MV-4-11 (cell line): Measurements from ENCODE around the gene LMOD1.

Experiments used
- DNase-seq: peaks from one replicate; lab custom pipeline; 2025; lab: John Stamatoyannopoulos, UW

The LMOD1 gene

DNA sequence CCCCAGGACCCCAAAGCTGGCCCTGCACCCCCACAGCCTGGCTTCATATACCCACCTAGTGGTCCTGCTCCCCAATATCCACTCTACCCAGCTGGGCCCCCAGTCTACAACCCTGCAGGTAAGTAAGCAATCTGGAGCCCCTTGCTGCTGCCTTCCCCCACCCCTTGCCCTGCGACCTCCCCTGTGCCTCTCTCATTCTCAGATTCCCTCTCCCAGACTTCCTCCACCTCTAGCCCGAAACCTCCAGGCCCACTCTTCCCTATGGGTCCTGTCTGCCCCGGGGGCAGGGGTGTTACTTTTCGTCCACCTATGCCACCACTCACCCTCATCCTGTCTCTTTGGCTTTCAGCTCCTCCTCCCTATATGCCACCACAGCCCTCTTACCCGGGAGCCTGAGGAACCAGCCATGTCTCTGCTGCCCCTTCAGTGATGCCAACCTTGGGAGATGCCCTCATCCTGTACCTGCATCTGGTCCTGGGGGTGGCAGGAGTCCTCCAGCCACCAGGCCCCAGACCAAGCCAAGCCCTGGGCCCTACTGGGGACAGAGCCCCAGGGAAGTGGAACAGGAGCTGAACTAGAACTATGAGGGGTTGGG is 54.8 kb downstream of the LMOD1 start:
- DNase-seq = no peak

DNA sequence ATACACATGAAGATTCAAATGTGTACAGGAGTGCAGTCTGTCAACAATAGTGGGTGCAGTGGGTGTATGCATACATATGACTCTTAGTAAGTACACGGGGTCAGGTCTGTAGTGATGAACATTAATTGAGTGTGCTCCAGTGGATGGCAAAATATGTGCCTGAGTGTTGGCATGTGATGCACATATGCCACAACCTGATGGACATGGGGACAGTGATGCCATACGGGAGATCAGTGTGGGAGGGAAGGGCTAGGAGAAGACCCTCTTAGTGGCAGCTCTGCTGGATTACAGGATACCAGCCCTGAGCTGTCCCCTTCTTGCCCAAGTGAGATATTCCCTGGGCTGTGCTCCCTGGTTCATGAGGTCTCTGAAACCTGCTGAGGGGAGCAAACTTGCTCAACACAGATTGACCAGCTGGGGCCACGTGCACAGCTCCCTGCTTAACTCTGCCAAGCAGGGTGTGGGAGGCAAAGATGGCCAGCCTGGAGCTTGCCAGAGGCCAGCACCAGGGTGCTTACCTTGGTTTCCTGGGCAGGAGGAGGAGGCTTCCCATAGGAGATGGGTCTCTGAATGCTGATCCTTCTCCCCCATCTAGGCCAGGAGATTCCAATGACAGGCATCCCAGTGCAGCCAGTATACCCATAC is 55.4 kb downstream of the LMOD1 start:
- no peak for DNase-seq

DNA sequence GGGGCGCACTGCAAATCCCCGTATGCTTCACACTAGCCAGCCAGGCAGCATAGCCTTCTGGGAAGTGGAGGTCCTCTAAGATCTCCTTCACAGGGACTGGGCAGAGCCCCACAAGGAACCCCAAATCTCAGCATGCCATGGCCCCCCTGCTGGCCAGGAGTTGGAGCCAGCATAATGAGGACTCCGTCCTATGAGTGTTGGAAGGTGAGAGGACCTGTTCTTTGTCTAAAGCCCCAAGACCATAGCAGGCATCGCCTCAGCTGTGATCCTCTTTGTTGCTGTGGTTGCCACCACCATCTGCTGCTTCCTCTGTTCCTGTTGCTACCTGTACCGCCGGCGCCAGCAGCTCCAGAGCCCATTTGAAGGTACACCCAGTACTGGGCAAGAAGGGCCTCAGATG is 56.1 kb downstream of the LMOD1 start:
- DNase-seq = no peak

DNA sequence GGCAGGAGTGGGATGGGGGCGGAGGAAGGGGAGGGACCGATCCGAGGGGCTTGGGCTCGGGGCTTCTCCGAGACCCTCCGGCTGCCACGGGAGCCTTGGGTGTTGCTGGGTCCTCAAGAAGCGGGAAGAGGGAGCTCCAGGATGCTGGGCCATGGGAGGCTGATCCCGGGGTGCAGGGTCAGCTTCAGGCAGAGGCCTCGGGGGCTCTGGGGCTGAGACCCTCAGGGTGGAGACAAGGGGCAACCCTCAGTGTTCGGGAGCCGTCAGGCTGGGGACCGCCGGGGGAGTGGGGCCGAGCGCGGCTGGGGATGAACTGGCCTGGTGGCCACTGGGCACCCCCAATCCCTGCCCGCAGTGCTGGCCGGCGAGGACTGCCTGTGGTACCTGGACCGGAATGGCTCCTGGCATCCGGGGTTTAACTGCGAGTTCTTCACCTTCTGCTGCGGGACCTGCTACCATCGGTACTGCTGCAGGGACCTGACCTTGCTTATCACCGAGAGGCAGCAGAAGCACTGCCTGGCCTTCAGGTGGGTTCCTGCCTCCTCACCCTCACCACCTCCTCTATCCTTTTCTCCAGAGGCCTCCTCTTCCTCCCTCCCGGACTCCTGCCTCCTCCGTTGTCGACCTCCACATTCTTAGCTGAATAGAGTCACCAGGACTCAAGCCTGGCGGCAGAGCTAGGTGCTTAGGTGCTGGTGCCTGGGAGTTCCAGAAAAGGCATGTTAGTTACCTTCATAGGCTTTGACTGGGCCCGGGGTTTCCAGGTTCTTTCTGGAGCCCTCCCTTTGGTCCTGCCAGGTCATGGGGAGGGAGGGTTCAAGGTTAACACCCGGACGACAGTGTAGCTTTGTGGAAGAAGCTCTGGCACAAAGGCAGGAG is 57.0 kb downstream of the LMOD1 start:
- DNase-seq = no peak

GRCh38 chr1:201888282-201889089 is 57.9 kb downstream of the LMOD1 start, which contains the start of gene SHISA4:
Gene SHISA4, plus strand, starts transcription at chr1:201888898. Its CDS starts 97 bp downstream, at chr1:201888995.
- no peak for DNase-seq

DNA sequence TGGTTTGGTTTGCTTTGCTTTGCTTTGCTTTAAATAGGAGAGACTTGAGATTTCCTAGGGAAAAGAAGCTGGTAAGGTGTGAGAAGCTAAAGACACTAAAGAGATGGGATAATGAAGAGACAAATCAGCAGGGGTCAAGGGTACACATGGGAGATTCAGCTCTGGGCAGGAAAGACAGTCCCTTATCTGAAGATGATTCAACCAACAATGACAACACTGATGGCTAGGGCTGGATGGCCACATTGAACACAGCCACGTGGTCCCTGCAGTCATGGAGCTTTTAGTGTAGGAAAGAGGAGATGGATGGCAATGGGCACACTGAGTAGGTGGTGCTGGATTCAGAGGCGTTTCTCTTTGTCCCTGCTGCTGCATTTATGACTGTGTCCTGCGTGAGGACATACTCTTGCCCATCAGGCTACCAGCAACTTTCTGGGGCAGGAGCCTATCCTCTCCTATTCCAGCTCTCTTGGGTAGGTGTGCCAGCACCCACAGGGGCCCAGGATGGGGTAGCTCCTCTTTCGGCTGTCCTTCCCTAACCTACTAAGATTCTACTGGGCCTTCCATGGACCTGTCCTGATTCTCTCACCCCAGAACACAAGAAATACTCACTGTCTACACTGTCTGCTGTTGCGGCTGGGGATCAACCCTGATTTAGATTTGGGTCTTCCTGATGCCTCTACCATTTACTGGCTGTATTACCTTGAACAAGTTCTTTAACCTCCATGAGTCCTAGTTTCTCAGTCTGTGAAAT is 59.1 kb downstream of the LMOD1 start:
- DNase-seq = no peak

- DNase-seq = no peak
These were observed 60.1 kb downstream of the LMOD1 start for GRCh38 chr1:201886103-201886885.

DNA sequence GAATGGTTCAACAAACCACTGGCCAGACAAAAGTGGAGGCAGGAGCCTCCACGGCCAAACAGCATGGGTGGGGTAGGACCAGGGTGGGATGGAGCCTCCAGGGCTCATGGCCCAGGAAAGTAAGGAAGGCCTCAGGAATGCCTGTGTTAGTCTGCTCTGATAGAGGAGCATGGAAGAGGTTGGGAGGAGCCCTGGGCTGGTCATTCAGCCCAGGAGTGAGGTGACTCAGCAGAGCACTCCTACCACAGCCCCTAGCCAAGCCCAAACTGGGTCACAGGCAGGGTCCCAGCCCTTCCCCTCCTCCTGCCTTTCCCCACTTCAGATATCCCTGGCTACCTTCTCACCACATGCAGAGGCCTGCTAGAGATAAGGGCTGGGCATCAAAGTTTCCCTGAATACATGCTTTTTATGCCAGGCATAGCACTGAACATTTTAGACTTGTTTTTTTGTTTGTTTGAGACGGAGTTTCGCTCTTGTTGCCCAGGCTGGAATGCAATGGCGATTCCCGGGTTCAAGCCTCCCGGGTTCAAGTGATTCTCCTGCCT is 60.7 kb downstream of the LMOD1 start:
- no peak for DNase-seq

GRCh38 chr1:201884425-201884824 is 61.9 kb downstream of the LMOD1 start:
- DNase-seq = no peak

DNA sequence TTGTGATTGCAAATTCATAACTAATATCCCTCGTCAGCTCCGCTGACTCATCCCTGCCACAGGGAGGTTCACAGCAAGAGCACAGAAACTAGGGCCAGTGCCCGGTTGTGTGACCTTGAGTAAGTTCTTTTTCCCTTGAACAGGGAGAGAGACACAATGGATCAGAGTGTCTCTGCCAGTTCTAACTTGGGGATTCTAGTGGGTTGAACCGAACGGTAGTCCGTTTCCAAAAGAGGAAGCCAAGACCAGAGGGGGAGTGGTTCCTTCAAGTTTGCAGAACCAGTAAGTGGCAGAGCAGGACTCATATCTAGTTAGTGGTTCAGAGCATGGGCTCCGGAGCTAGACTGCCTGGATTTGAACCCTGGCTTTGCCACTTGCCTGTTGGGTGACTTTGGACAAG is 62.6 kb downstream of the LMOD1 start:
- DNase-seq = peak; percentile 82

- no peak for DNase-seq
These were observed 63.1 kb downstream of the LMOD1 start for GRCh38 chr1:201883266-201883665.

DNA sequence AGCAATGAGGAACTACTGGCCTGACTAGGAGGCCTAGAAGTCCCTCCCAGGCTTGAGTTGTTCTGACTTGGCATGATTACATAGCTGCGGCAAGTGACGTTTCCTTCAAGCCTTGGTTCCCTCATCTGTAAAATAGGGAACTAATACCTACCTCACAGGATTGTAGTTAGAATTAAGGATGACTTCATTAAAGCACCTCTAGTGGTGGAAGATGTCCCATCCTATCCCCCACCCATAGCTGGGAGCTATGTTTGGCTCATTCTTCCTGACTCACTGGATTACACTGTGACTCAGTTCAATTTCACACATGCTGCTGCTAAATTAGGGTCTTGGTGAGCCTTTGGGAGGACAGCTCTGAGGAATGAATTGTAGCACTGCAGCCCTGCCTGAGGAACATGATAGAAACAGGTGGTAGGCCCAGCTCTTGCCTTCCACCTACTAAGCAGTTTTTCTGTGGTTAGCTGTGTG is 63.6 kb downstream of the LMOD1 start:
- DNase-seq = peak; percentile 96

DNA sequence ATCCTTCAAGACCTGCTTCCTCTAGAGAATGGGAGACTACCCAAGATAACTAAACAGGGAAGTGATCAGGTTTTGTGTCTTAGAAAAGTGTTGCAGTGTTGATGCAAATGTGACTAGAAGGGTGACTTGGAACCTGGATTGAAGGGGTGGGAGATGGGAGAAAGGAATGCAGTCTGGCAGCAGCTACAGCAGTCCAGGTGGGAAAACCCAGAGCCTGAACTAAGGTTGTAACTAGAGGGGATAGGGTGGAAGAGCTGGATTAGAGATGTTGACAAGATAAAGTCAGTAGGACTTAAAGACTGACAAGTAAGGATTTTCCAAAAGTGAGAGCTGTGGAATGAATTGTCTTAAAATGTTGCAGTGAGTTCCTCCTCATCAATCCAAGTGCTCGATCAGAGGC is 64.7 kb downstream of the LMOD1 start:
- peak; percentile 2 for DNase-seq

DNA sequence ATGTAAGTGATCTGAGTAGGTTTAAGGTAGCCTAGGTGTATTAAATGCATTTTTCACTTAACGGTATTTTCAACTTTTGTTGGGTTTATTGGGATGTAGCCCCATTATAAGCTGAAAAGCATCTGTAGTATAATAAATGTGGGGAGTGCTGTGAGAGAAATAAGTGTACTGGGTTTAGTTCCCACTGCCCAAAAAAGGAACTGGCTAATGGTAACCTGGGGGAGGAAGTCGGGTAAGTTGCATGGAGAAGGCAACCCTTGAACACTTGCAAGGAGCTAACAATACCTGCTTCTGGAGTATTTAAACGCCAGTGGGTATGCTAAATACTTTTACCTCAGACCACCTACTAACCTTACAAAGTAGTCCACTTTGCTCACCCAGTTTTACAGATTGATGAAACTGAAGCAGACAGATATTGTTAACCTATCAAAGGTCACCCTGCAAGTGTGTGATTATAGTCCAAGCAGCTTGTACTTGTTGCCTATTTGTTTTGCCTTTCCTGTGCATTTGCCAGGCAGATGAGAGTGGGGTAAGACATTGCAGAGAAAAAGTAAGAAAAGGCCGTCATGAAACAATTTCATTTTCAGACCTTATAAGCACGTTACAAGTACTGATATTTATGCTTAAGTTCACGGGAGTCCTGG is 65.3 kb downstream of the LMOD1 start:
- peak; percentile 48 for DNase-seq

- DNase-seq = peak; percentile 20
These were observed 68.4 kb downstream of the LMOD1 start for GRCh38 chr1:201877877-201878401.

- no peak for DNase-seq
These were observed 70.1 kb downstream of the LMOD1 start for GRCh38 chr1:201876148-201876818.

- DNase-seq = no peak
These were observed 71.7 kb downstream of the LMOD1 start for GRCh38 chr1:201874672-201875071.

GRCh38 chr1:201870397-201870796 is 76.0 kb downstream of the LMOD1 start:
- no peak for DNase-seq

DNA sequence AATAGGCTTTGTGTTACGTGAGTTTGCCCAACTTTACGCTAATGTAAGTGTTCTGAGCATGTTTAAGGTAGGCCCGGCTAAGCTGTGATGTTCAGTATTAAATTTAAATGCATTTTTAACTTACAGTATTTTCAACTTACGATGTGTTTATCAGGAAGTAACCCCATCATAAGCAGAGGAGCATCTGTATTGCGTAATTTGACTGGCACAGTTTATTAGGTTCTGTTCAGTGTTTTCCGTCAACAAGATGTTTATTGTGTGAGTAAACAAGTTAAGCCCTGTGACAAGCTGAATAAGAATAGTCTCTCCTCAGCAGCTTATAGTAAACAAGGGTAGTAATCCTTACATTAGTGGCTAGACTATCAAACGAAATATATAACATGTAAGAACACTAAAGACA is 84.9 kb downstream of the LMOD1 start:
- DNase-seq = no peak
